ENCODE data around the gene PTPN2.
A peak's percentile ranks its signal among the peaks of the same experiment; 100 is the strongest.
"Not testable (repeated sequence)": the region's sequence is repeated elsewhere in the genome, so short reads cannot be mapped to it uniquely, and the experiment has no call there.

Gene PTPN2

DNA sequence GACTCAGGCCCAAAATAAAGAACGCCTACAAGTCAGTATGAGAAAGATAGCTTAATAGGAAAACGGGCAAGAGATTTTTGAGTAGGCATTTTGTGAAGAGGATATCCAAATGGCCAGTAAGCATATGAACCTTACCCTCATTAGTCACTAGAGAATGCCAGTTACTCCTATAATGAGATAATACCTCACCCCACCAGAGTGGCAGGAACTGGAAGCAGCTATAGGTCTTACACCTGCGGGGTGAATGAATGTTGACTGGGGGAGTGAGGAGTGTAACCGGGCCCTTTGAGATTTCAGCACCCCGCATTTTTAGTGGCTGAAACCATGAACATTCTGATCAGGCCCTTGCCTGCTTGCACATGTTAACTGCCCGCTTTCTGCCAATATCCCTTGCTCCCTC is 7.5 kb upstream of the PTPN2 start:
- DNase-seq, result peak in 1 of 4 experiments; percentile 17

DNA sequence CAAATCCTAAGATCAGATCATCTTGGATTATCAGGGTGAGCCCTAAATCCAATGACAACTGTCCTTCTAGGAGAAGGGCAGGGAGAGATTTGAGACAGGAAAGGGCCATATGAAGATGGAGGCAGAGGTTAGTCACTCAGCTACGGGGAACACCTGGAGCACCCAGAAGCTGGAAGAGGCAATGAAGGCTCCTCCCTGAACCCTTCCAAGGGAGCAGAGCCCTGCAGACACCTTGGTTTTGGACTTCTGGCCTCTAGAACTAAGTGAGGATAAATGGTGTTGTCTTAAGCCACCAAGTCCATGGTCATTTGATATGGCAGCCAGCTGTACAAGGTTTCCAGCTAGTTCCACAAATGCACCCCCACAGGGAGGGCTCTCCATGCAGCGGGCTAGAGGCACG is 6.9 kb upstream of the PTPN2 start:
- DNase-seq, result no peak

- DNase-seq, result peak; percentile 37 to 55 (median 50)
Observed at GRCh38 chr18:12886498-12887126, 2.6 kb upstream of the PTPN2 start.

DNA sequence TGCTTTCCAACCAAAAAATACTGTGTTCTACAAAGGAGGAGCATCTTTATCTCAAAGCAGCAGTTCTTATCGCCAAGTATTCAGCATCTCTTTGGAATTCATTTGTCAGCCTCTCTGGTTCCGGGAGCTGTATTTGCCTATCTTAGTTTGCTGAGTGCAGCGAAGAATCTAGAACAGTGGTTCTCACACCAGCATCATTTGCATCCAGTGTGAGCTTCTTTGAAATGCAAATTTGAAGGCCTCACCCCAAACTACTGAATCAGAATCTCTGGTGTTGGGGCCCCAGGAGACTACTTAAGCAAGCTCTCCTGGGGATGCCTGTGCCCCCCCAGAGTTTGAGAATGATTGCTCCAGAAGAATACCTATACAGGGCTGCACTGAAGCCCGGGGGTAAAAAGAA is 1.5 kb upstream of the PTPN2 start:
- DNase-seq, result no peak

- no peak for DNase-seq
Observed at GRCh38 chr18:12884406-12885323, 628 bp upstream of the PTPN2 start.

GRCh38 chr18:12883372-12883683 is 709 bp downstream of the PTPN2 start:
- DNase-seq, result peak in 1 of 4 experiments; percentile 65

DNA sequence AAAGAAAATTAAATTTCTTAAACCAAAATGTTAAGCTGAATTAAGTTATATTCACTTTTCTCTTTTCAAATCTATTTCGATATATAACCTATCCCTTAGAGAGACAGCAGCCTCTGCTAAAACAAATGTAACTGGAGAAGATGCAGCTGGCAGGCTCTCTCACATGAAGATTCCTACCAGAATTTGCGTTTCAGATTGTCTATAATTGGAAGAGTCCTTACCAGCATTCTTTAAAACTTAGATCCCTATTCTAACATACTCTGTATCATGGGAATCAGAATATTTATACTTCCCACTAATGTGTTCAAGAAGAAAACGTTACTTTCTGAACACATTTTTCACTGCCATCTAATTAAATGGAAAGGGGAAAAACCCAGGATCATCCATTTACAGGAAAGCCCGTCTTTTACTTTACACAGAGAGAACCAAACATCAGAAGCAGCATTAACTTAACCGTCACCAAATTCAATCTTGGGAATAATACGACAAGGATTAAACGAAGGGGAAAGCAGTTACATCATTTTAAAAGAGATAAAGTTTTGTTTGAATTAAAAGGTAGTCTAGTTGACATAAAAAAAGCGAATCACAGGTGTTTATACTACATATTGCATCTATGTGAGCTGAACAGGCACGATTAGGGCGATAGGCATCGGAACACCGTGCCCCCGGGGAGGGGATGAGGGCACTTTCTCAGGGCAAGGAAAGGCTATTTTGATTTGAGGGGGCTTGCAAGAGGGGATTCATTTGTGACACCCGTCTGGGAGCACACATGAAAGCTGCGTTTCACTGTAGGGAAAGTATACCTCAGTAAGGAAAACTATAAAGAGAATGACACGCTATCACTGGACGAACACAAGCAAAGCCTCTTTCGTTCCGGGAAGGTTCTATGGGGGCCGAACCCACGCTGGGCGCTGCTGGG is 1.3 kb downstream of the PTPN2 start:
- DNase-seq, result no peak

DNA sequence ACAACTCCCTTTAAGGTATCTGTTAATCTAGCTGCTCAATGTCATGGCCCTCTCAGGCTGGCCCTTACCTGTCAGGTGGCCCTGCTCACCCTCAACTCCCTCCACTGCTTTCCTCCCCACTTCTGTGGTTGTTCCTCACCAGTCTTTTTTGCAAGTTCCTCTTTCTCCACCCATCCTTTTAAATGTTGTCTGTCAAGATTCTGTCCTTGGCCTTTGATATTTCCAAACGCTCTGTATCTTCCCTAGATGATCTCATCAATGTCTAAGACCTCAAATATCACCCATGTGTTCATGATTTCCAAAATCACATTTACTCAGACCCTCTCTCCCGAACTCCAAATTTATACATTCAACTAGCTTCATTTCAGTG is 3.5 kb downstream of the PTPN2 start:
- peak; percentile 21 to 70 (median 47) for DNase-seq

DNA sequence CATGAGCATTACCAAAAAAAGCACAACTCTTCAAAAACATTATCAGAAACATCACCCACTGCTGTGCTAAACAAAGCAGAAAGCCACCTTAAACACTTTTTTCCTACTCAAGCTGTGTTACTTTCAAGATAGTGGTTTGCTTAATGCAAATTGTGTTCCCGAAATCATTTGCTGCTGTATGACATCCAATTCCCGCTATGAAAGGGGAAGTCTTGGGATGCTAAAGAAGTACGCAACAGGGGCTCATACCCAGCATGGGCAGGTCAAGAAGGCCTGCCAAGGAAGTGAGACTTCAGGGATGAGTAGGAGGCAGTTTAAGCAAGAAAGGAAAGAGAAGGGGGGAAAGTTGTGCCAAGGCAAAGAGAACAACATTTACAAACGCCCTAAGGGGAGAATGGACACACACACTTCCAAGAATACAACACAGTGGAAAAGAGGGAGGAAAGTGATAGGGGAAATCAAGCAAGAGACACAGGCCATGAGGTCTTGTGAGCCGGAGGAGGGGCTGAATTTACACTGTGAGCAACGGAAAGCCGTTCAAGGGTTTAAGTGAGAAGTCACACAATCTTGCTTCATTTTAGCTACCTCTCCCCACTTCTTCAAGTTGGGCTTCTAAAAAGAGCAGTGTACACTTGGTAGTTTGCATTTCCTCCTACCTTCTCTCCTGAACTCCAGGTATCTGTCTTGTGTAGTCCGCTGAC is 4.0 kb downstream of the PTPN2 start:
- peak; percentile 81 to 93 (median 89) for DNase-seq

DNA sequence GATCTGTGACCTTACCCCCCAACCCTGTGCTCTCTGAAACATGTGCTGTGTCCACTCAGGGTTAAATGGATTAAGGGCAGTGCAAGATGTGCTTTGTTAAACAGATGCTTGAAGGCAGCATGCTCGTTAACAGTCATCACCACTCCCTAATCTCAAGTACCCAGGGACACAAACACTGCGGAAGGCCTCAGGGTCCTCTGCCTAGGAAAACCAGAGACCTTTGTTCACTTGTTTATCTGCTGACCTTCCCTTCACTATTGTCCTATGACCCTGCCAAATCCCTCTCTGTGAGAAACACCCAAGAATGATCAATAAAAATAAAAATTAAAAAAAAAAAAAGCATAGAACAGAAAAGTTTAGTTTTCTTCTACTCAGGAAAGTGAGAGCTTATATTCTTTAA is 9.0 kb downstream of the PTPN2 start:
- not testable (repeated sequence) for DNase-seq

DNA sequence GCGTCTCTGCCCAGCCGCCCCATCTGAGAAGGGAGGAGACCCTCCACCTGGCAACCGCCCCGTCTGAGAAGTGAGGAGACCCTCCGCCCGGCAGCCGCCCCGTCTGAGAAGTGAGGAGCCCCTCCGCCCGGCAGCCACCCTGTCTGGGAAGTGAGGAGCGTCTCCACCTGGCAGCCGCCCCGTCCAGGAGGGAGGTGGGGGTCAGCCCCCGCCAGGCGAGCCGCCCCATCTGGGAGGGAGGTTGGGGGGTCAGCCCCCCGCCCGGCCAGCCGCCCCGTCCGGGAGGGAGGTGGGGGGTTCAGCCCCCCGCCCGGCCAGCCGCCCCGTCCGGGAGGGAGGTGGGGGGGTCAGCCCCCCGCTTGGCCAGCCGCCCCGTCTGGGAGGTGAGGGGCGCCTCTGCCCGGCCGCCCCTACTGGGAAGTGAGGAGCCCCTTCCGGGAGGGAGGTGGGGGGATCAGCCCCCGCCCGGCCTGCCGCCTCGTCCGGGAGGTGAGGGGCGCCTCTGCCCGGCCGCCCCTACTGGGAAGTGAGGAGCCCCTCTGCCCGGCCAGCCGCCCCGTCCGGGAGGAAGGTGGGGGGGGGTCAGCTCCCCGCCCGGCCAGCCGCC is 10.0 kb downstream of the PTPN2 start:
- not testable (repeated sequence) for DNase-seq

DNA sequence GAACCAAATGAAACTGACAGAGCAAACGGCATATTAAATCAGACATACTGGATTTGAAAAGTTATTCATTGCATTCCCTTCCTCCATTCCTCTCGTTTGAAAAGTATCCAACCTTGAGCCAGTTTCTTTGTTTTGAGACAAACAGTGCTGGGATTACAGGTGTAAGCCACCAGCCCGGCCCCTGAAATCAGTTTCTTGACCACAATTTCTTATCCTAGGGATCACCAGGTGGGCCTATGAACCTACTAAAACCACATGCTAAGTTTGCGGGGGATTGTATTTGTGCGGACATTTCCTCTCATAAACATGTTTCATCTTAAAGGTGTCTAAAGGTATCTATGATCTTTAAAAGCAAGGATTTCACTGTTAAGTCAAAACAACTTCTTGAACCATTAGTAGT is 11.6 kb downstream of the PTPN2 start:
- DNase-seq, result no peak

GRCh38 chr18:12868576-12868975 is 15.5 kb downstream of the PTPN2 start:
- DNase-seq, result no peak

DNA sequence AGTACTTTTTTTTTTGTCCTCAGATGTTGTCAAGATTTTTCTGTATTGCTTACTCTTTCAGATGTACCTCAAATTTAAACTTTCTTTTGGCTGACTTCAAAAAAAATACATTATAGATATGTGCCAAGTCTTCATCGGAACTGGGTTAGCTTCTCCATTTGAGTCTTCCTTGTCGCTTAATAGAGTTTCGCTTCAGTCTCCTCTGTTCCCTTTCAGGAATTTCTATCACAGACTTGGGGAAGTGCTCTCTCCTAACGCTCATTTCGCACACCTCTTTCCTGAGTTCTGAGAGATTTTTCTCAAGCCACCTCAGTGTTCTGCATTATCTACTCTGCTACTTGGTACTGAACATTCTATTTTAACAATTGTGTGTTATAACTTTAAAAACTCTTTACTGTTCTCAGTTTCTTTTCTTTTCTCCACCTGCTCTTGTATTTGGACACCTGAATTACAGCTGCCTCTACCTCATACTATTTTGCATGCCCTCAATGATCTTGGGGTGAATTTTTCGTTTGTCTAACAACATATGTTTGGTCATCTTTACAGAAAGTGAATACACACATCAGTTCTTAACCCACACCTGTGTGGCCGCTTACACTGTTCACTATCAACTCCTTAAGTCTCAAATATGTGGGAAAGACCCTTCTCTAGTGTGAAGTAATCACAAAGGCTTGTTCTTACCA is 16.5 kb downstream of the PTPN2 start:
- peak in 3 of 4 experiments; percentile 10 to 35 (median 26) for DNase-seq

DNA sequence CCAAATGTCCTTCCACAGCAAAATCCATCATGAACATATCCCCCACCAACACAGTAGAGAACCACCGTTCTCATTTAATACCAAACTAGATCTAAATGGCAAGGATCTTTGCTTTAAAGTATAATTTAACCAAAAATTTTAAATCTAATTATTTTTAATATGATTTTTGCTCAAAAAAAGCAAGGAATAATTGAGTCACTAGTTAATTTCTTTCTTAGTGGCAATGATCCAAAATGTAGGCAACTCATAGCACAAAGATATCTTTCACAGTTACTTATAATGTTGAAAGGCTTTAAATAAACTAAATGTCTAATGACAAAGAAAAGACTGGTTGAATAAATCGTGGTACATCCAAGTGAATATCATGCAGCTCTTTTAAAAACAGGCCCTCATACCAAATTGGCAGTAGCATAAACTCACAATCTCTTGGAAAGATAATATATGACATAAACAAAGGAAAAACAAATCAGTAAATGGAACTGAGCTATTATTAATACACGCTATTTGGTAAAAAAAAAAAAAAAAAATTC is 20.3 kb downstream of the PTPN2 start:
- no peak for DNase-seq

DNA sequence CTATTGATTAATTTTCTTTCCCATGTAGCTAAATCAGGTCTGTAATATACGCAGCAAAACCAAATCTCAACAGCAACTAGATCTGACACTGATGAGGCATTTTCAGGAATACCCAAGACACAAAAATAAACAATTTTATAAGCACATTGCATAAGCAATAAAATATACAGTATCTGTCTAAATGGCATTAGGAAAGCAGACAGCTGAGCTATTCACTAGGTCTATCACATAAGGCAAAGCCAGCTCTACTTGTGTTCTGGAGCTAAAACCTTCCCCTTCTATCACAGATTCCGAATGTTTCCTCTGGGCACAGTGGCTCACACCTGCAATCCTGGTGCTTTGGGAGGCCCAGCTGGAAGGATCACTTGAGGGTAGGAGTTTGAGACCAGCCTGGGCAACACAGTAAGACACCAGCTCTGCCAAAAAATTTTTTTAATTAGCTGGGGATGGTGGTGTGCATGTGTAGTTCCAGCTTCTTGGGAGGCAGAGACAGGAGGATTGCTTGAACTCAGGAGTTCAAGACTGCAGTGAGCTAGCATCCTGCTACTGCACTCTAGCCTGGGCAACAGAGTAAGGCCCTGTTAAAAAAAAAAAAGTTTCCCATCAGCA is 21.1 kb downstream of the PTPN2 start:
- DNase-seq, result no peak

- no peak for DNase-seq
Observed at GRCh38 chr18:12862467-12862866, 21.6 kb downstream of the PTPN2 start.

- no peak for DNase-seq
Observed at GRCh38 chr18:12861637-12862036, 22.4 kb downstream of the PTPN2 start.

- no peak for DNase-seq
Observed at GRCh38 chr18:12860530-12860929, 23.5 kb downstream of the PTPN2 start.

DNA sequence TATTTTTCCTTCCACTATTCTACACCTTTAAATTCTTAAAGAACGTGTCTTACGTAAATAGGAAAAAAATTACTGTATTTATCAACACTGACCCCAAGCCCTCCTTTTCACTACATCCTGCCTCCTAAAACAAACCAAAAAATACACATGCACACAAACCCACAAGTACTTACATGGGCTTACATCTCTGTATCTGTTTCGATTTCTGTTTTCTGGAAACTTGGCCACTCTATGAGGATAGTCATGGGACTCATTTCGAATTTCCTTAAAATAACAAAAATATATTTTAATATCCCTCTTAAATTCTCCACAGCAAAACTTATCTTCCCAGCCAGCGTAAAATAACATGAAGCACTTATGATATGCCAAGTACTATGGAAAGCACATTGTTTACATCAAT is 25.0 kb downstream of the PTPN2 start:
- DNase-seq, result no peak

Data from suppressor macrophage (primary cell).